Vagina (tissue), 2 donors: Measurements from ENCODE around the gene STC2. TPM values are rescaled to one million over a fixed set of nuclear protein-coding genes. Genes with fewer than 3 reads are reported as not detected.

Source experiments
- DNase-seq, 2 donors: peaks; one replicate each; pipeline ENCODE4 v3.0.0-alpha.2; 2017; ENCODE audit errors: extremely low spot score in 2 of 2
- H3K27ac ChIP-seq: fragments of 200-600 bp; sonication (generic); one replicate; pipeline ENCODE4 v1.5.1; 2019
- H3K27me3 ChIP-seq: fragments of 200-600 bp; sonication (generic); one replicate; pipeline ENCODE4 v1.5.1; 2019
- H3K36me3 ChIP-seq, 2 donors: fragments of 200-600 bp; sonication (generic); one replicate each; pipeline ENCODE4 v1.5.1; 2017 to 2019
- H3K4me1 ChIP-seq: fragments of 200-600 bp; sonication (generic); one replicate; pipeline ENCODE4 v1.5.1; 2019
- H3K4me3 ChIP-seq, 2 donors: fragments of 200-600 bp; sonication (generic); 1 replicate in 1 of 2; 2 replicates in 1 of 2; pipeline ENCODE4 v1.5.1; 2016 to 2019
- H3K9me3 ChIP-seq: fragments of 200-600 bp; sonication (generic); one replicate; pipeline ENCODE4 v1.5.1; 2019
- CTCF ChIP-seq, 3 experiments: fragments of 450-650 bp in 2 of 3; fragments of 200-600 bp in 1 of 3; sonication (generic) in 1 of 3; IDR thresholded peaks; one replicate each; pipeline ENCODE4 v1.5.1; 2017 to 2019; ENCODE audit warnings: antibody characterized with exemption in 3 of 3, mild to moderate bottlenecking in 2 of 3, moderate library complexity in 2 of 3
- POLR2A ChIP-seq, 2 donors: fragments of 450-650 bp; IDR thresholded peaks; one replicate each; pipeline ENCODE4 v1.6.1; 2017; ENCODE audit warnings: antibody characterized with exemption in 2 of 2, mild to moderate bottlenecking in 2 of 2, moderate library complexity in 2 of 2
- POLR2AphosphoS5 ChIP-seq, 2 donors: sonication (generic); formaldehyde crosslinking; IDR thresholded peaks; one replicate each; pipeline ENCODE4 v1.9.0; 2017; ENCODE audit warnings: antibody characterized with exemption in 2 of 2, mild to moderate bottlenecking in 2 of 2, low read depth in 1 of 2; ENCODE audit not compliant: insufficient read depth in 1 of 2
- intact Hi-C: fragments of 100-400 bp; cut with DNase I; formaldehyde crosslinking; loops from one replicate; pipeline ENCODE4 v1.15.1; 2023
- total RNA-seq: library from RNA; depleted of rRNA; stranded (reverse); fragments of >200 nt; gene quantifications from one replicate; pipeline ENCODE4 v1.2.3, GENCODE V29; 2016

STC2 gene
- total RNA-seq, 1 donor from 2014 or later, result 2.9 TPM

- TF ChIP-seq POLR2AphosphoS5 (IDR thresholded peaks at IDR 0.05; ENCODE audit: insufficient read depth in 1 of 2, low read depth in 1 of 2), result no peak
- TF ChIP-seq POLR2A (IDR thresholded peaks at IDR 0.05), result no peak
- TF ChIP-seq CTCF (IDR thresholded peaks at IDR 0.05), result no peak
- no peaks in the 10 kb centered on the region for H3K36me3 ChIP-seq
- H3K27ac ChIP-seq, result no peak overlapping the region
- intact Hi-C loops, result no loop called here
- no peaks in the 10 kb centered on the region for H3K4me1 ChIP-seq
- no peak for DNase-seq
- H3K27me3 ChIP-seq, result no peaks in the 10 kb centered on the region
- H3K4me3 ChIP-seq, result no peak overlapping the region
- no peaks in the 10 kb centered on the region for H3K9me3 ChIP-seq
Observed at GRCh38 chr5:173352366-173353349, 24.4 kb upstream of the STC2 start.

DNA sequence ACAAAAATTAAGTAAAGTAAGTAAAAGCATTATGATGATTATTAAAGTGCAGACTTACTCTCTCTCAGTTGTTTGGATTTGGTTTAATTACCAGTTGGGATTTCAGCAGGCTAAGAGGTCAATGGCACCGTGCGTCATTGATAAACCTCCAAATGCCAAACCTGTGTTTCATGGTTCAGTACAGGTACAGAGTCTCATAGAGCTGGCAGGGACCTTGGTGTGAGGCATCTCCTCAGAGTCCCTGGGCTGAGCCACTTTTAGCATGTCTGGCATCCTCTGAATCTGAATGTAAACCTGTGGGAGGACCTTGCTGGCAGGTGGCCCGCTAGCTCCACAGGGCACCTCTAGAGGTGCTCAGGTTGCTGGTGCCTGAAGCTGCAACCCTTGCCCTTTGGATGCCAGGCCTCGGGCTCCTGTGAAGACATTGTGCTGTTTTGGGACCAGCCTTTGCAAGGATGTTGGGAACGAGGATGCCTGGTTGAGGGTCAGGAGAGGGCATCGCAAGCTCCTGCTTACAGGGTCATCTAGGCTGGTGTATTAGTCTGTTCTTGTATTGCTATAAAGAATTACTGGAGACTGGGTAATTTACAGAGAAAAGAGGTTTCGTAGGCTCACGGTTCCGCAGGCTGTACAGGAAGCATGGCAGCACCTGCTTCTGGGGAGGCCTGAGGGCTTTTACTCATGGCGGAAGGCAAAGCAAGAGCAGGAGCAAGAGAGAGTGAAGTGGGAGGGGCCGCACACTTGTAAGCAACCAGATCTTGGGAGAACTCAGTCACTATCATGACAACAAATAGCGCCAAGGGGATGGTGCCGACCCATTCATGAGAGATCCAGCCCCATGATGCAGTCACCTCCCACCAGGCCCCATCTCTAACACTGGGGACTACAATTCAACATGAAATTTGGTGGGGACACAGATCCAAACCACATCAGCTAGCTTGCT lies 14.9 kb upstream of the STC2 start:
- Histone ChIP-seq H3K36me3 (no peaks in the 10 kb centered on the region), H3K4me1 (no peaks in the 10 kb centered on the region), H3K9me3 (no peaks in the 10 kb centered on the region), H3K4me3 (no peak overlapping the region), H3K27me3 (no peaks in the 10 kb centered on the region), H3K27ac (no peak overlapping the region)
- intact Hi-C loops, result no loop called here
- TF ChIP-seq POLR2A (IDR thresholded peaks at IDR 0.05), result no peak
- DNase-seq, result peak in 1 of 2 donors; percentile 67

- intact Hi-C loops, result no loop called here
- DNase-seq, result no peak
Observed at GRCh38 chr5:173341961-173342430, 13.8 kb upstream of the STC2 start.

DNA sequence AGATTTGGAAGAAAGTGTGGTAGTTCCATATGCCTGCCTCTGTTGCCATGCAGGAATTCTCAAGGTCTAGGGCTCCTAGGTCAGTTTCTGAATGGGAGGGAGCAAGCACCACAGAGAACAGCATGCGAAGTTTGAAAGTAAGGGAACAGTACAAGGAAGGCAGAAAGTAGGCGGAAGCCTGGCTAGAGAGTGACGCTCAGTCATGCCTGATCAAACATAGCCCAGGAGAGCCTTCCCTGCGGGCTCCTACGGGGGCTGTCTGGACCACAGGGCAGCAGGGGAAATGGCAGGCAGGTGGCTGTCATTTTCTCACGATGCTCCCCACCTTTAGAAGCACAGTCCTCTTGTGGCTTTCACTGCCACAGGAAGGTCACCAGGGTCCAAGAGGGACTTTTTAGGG lies 12.8 kb upstream of the STC2 start:
- Histone ChIP-seq H3K36me3 (no peaks in the 10 kb centered on the region), H3K27ac (no peak overlapping the region), H3K4me1 (no peaks in the 10 kb centered on the region), H3K27me3 (no peaks in the 10 kb centered on the region), H3K9me3 (no peaks in the 10 kb centered on the region), H3K4me3 (no peak overlapping the region)
- intact Hi-C loops, result no loop called here
- no peak for DNase-seq
- TF ChIP-seq CTCF (IDR thresholded peaks at IDR 0.05), result no peak
- TF ChIP-seq POLR2AphosphoS5 (IDR thresholded peaks at IDR 0.05; ENCODE audit: insufficient read depth in 1 of 2, low read depth in 1 of 2), result no peak
- TF ChIP-seq POLR2A (IDR thresholded peaks at IDR 0.05), result no peak

More at GRCh38 chr5:173341961-173342430, 13.8 kb upstream of the STC2 start:
- no peaks in the 10 kb centered on the region for H3K9me3 ChIP-seq
- no peak overlapping the region for H3K27ac ChIP-seq
- TF ChIP-seq CTCF (IDR thresholded peaks at IDR 0.05) (no peak), POLR2AphosphoS5 (IDR thresholded peaks at IDR 0.05; ENCODE audit: insufficient read depth in 1 of 2, low read depth in 1 of 2) (no peak), POLR2A (IDR thresholded peaks at IDR 0.05) (no peak)
- no peaks in the 10 kb centered on the region for H3K36me3 ChIP-seq
- no peak overlapping the region for H3K4me3 ChIP-seq
- H3K4me1 ChIP-seq, result no peaks in the 10 kb centered on the region
- H3K27me3 ChIP-seq, result no peaks in the 10 kb centered on the region

DNA sequence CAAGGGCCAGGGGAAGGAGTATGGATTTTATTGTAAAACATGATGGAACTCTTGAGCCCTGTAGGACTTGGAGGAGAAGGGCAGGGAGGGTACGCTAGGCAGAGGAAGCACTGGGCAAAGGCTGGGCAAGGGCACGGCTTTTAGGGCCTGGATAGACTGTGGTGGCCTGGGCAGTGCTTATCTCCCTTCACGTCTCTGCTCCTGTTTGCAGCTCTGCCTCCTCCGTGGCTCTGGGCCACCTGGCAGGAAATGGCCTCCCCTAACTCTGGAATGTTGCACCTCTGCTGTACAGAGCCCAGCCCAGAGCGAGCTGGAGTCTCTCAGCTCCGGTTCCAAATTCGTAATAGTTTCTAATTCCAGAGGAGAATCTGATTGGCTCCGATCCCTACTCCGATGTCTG lies 12.2 kb upstream of the STC2 start:
- H3K4me3 ChIP-seq, result no peak overlapping the region

More for the DNA sequence above, 12.2 kb upstream of the STC2 start:
- DNase-seq, result no peak
- H3K36me3 ChIP-seq, result no peaks in the 10 kb centered on the region
- H3K27ac ChIP-seq, result no peak overlapping the region
- no peaks in the 10 kb centered on the region for H3K27me3 ChIP-seq
- TF ChIP-seq CTCF (IDR thresholded peaks at IDR 0.05) (no peak), POLR2AphosphoS5 (IDR thresholded peaks at IDR 0.05; ENCODE audit: insufficient read depth in 1 of 2, low read depth in 1 of 2) (no peak), POLR2A (IDR thresholded peaks at IDR 0.05) (no peak)
- intact Hi-C loops, result no loop called here
- H3K9me3 ChIP-seq, result no peaks in the 10 kb centered on the region
- no peaks in the 10 kb centered on the region for H3K4me1 ChIP-seq
